SH-SY5Y (cell line): Measurements from ENCODE around the gene RNF121.

Experiments
- GATA2 ChIP-seq: IDR thresholded peaks from 2 replicates; pipeline ENCODE4 v1.6.1; 2011; ENCODE audit warnings: mild to moderate bottlenecking, low read depth, low read length
- GATA3 ChIP-seq: IDR thresholded peaks from 2 replicates; pipeline ENCODE4 v1.6.1; 2011; ENCODE audit warnings: low read depth, mild to moderate bottlenecking, low read length, moderate library complexity

- TF ChIP-seq GATA3: no peak
- no peak for TF ChIP-seq GATA2
These were observed 4.5 kb downstream of the RNF121 start for GRCh38 chr11:71933141-71933933.
